Lung (tissue), 12 donors: ENCODE data around the gene TRPM7. TPM values are rescaled to one million over a fixed set of nuclear protein-coding genes. Genes with fewer than 3 reads are reported as not detected.

Experiments
- ATAC-seq: fragments of 200-7000 bp; cut with Tn5 transposase; one replicate; pipeline ENCODE4 v1.9.1; 2020; ENCODE audit warnings: moderate number of reproducible peaks; ENCODE audit not compliant: insufficient read depth, low FRiP score
- DNase-seq, 3 donors: peaks; one replicate each; pipeline ENCODE4 v3.0.0-alpha.2; 2013 to 2017
- H3K27ac ChIP-seq, 2 donors: one replicate each; pipeline ENCODE4 v1.5.1; 2013; ENCODE audit warnings: mild to moderate bottlenecking in 2 of 2, moderate library complexity in 2 of 2, control low read depth in 1 of 2, inconsistent platforms in 1 of 2, low read depth in 1 of 2, low read length in 1 of 2
- H3K27me3 ChIP-seq, 3 donors: one replicate each; pipeline ENCODE4 v1.5.1; 2013; ENCODE audit warnings: low read length in 2 of 3; ENCODE audit not compliant: control insufficient read depth in 3 of 3, insufficient read depth in 3 of 3
- H3K36me3 ChIP-seq, 4 donors: one replicate each; pipeline ENCODE4 v1.5.1; 2013; ENCODE audit warnings: low read length in 4 of 4, mild to moderate bottlenecking in 1 of 4, moderate library complexity in 1 of 4; ENCODE audit not compliant: control insufficient read depth in 4 of 4, insufficient read depth in 4 of 4
- H3K4me1 ChIP-seq, 5 donors: one replicate each; pipeline ENCODE4 v1.5.1; 2013; ENCODE audit warnings: low read length in 5 of 5, mild to moderate bottlenecking in 2 of 5, moderate library complexity in 1 of 5; ENCODE audit not compliant: control insufficient read depth in 5 of 5, insufficient read depth in 5 of 5
- H3K4me3 ChIP-seq: one replicate; pipeline ENCODE4 v1.5.1; 2013; ENCODE audit warnings: mild to moderate bottlenecking, control low read depth, moderate library complexity
- H3K9ac ChIP-seq, 2 donors: one replicate each; pipeline ENCODE4 v1.5.1; 2013; ENCODE audit warnings: low read length in 2 of 2, control low read depth in 1 of 2; ENCODE audit not compliant: insufficient read depth in 1 of 2
- H3K9me3 ChIP-seq, 4 donors: one replicate each; pipeline ENCODE4 v1.5.1; 2013; ENCODE audit warnings: low read length in 3 of 4, mild to moderate bottlenecking in 1 of 4, moderate library complexity in 1 of 4; ENCODE audit not compliant: control insufficient read depth in 4 of 4, insufficient read depth in 3 of 4
- WGBS, 2 donors: extraction: QIAGEN DNeasy Blood & Tissue Kit; methylation state at CpG; one replicate each; pipeline ENCODE4 v1.1.7; 2013; 5-methylcytosine and 5-hydroxymethylcytosine counted together
- polyA plus RNA-seq, 2 donors: library from polyadenylated mRNA; stranded (reverse); fragments of 200-250 nt; gene quantifications; one replicate each; pipeline ENCODE4 v1.2.1, GENCODE V29; 2013
- total RNA-seq, 2 donors: library from RNA; depleted of rRNA in 1 of 2; stranded (reverse); fragments of >200 nt in 1 of 2; gene quantifications; one replicate each; pipeline ENCODE4 v1.2.1, GENCODE V29; 2014 to 2021
- TF ChIP-seq, protein P1 (sequence below): IDR thresholded peaks from 2 replicates; pipeline ENCODE4 v1.5.1; 2012; ENCODE audit warnings: mild to moderate bottlenecking; ENCODE audit errors: control extremely low read depth, extremely low read depth
- donor health status: control.
- donor health status: control.
- donor health status: Bipolar disorder and iron deficiency.
- donor health status: healthy.
- donor health status: DM: yes; HTN: yes; CAD: no.

Gene TRPM7
- total and polyA plus RNA-seq, 4 donors = 9.1 to 77.7 (median 20.7) TPM

DNA sequence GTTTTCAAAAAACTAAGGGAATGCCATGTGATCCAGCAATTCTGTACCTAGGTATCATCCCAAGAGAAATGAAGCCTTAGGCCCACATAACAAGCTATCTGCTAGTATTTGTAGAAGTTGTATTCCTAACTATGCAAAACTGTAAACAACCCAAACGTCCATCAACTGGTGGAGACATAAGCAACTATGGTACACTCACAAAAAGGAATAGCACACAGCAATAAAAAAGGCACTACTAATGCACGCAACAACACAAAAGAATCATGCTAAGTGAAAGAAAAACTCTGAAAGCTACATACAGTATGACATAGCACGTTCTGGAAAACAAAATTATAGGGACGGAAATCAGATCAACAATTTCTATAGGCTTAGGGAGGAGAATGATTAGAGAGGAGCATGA lies 155.4 kb downstream of the TRPM7 start:
- no peaks in the 10 kb centered on the region for H3K36me3 ChIP-seq
- WGBS, 2 donors = 90 to 94% methylated on average over 4 of the region's 4 CpGs
- no peaks in the 10 kb centered on the region for H3K27me3 ChIP-seq
- TF ChIP-seq, protein P1, sequence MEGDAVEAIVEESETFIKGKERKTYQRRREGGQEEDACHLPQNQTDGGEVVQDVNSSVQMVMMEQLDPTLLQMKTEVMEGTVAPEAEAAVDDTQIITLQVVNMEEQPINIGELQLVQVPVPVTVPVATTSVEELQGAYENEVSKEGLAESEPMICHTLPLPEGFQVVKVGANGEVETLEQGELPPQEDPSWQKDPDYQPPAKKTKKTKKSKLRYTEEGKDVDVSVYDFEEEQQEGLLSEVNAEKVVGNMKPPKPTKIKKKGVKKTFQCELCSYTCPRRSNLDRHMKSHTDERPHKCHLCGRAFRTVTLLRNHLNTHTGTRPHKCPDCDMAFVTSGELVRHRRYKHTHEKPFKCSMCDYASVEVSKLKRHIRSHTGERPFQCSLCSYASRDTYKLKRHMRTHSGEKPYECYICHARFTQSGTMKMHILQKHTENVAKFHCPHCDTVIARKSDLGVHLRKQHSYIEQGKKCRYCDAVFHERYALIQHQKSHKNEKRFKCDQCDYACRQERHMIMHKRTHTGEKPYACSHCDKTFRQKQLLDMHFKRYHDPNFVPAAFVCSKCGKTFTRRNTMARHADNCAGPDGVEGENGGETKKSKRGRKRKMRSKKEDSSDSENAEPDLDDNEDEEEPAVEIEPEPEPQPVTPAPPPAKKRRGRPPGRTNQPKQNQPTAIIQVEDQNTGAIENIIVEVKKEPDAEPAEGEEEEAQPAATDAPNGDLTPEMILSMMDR = no peak
- no peak overlapping the region for H3K9ac ChIP-seq
- no peaks in the 10 kb centered on the region for H3K4me1 ChIP-seq
- H3K9me3 ChIP-seq = no peaks in the 10 kb centered on the region
- no peak overlapping the region for H3K27ac ChIP-seq
- ATAC-seq (no peak), DNase-seq (no peak)
- H3K4me3 ChIP-seq = no peak overlapping the region

DNA sequence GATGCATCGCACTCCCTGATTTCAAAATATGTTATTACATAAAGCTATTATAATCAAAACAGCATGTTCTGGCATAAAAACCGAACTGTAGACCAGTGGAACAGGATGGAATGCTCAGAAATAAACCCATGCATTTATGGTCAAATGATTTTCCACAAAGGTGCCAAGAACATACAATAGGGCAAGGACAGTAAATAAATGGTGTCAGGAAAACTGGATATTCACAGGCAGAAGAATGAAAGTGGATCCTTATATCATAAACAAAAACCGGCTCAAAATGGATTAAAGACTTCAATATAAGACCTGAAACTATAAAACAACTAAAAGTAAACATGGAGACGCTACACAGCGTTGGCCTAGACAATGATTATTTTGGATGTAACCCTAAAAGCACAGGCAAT lies 162.7 kb downstream of the TRPM7 start:
- Histone ChIP-seq H3K4me1 (no peaks in the 10 kb centered on the region), H3K4me3 (no peak overlapping the region), H3K27me3 (peaks cover 0 to 2% (median 0%) of the 10 kb centered on the region in 3 donors), H3K36me3 (no peaks in the 10 kb centered on the region), H3K27ac (no peak overlapping the region), H3K9me3 (no peaks in the 10 kb centered on the region), H3K9ac (no peak overlapping the region)
- DNase-seq (no peak), ATAC-seq (no peak)
- TF ChIP-seq, protein P1 = no peak
- WGBS, 2 donors = 71 to 79% methylated on average over 5 of the region's 5 CpGs

DNA sequence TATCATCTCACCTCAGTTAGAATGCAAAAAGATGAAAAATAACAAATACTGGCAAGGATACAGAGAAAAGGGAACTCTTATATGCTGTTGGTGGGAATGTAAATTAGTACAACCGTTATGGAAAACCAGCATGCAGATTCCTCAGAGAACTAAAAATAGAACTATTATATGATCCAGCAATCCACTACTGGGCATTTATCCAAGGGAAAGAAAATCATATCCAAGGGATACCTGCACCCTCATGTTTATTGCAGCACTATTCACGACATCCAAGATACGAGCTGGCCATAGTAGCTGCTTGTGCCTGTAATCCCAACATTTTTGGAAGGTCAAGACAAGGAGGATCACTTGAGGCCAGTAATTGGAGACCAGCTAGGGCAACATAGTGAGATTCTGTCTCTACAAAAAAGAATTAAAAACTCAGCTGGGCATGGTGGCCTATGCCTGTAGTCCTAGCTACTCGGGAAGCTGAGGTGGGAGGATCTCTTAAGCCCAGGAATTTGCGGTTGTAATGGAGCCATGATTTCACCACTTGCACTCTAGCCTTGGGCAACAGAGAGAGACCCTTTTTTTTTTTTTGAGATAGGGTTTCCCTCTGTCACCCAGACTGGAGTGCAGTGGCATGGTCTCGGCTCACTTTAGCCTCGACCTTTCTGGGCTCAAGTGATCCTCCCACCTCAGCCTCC lies 166.7 kb downstream of the TRPM7 start:
- Histone ChIP-seq H3K9me3 (no peaks in the 10 kb centered on the region), H3K36me3 (no peaks in the 10 kb centered on the region), H3K9ac (no peak overlapping the region), H3K27ac (no peak overlapping the region), H3K4me1 (no peaks in the 10 kb centered on the region), H3K27me3 (peaks cover 0 to under 1% (median 0%) of the 10 kb centered on the region in 3 donors), H3K4me3 (no peak overlapping the region)
- DNase-seq (no peak), ATAC-seq (no peak)
- TF ChIP-seq, protein P1 = no peak
- WGBS, 2 donors = 82 to 86% methylated on average over 7 of the region's 7 CpGs

DNA sequence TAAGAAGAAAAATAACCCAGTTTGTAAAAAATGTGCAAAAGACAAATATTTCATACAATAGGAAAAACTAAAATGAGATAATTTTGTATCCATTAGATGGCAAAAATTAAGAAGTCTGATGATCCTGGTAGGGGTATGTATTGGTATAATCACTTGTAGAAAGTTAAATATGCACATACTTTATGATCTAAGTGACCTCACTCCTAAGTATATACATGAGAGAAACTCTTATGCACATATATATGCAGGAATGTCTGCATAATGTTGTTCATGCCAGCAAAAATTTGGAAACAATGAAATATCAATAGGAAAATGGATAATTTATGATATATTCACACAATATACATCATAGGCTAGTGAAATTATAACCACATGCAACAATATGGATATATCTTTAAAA lies 173.6 kb downstream of the TRPM7 start:
- TF ChIP-seq, protein P1 = no peak
- Histone ChIP-seq H3K27me3 (no peaks in the 10 kb centered on the region), H3K27ac (no peak overlapping the region)

More for the DNA sequence above, 173.6 kb downstream of the TRPM7 start:
- Histone ChIP-seq H3K36me3 (no peaks in the 10 kb centered on the region), H3K9me3 (no peaks in the 10 kb centered on the region), H3K4me1 (no peaks in the 10 kb centered on the region), H3K4me3 (no peak overlapping the region), H3K9ac (no peak overlapping the region)
- DNase-seq (no peak), ATAC-seq (no peak)
